WTC11 (cell line): ENCODE data around the gene DSTN. TPM values are rescaled to one million over a fixed set of nuclear protein-coding genes. Genes with fewer than 3 reads are reported as not detected.

ENCODE experiments used
- ATAC-seq: fragments of 200-7000 bp; cut with Tn5 transposase; 2 replicates; pipeline ENCODE4 v1.10.0; 2021; ENCODE audit warnings: mild to moderate bottlenecking, moderate library complexity
- CTCF ChIA-PET: fragments of 300-600 bp; sonication (Branson Sonifier 250); formaldehyde crosslinking; loops from one replicate; lab custom pipeline; 2021; ENCODE audit warnings: antibody characterized with exemption; lab: Charles Lee
- POLR2A ChIA-PET: fragments of 350-600 bp; sonication (Branson Sonifier 250); formaldehyde crosslinking; loops from one replicate; lab custom pipeline; 2021; ENCODE audit warnings: antibody characterized with exemption; lab: Charles Lee
- DNase-seq: peaks from one replicate; pipeline ENCODE4 v3.0.0; 2021; ENCODE audit warnings: low spot score
- H3K27ac Mint-ChIP-seq: 2 replicates; pipeline ENCODE4 v1.8.0; 2021; ENCODE audit warnings: mixed read lengths
- H3K27me3 Mint-ChIP-seq: 2 replicates; pipeline ENCODE4 v1.8.0; 2021; ENCODE audit warnings: low read depth, mild to moderate bottlenecking, moderate library complexity, mixed read lengths
- H3K36me3 Mint-ChIP-seq: 2 replicates; pipeline ENCODE4 v1.8.0; 2021; ENCODE audit warnings: mixed read lengths
- H3K4me1 Mint-ChIP-seq: 2 replicates; pipeline ENCODE4 v1.8.0; 2022; ENCODE audit warnings: mixed read lengths
- H3K4me3 Mint-ChIP-seq: 2 replicates; pipeline ENCODE4 v1.8.0; 2021; ENCODE audit warnings: mild to moderate bottlenecking, moderate library complexity, mixed read lengths
- H3K9me3 Mint-ChIP-seq: 2 replicates; pipeline ENCODE4 v1.8.0; 2021; ENCODE audit warnings: mixed read lengths
- ATF3 ChIP-seq: sonication (generic); formaldehyde crosslinking; conservative IDR thresholded peaks from 2 replicates; pipeline ENCODE4 v1.8.1; 2022; ENCODE audit warnings: mild to moderate bottlenecking, missing genetic modification reagents
- CDX4 ChIP-seq: fragments of 250-450 bp; sonication (Bioruptor Pico); IDR thresholded peaks from 2 replicates; pipeline ENCODE4 v1.9.0; 2021; ENCODE audit warnings: moderate library complexity, mild to moderate bottlenecking, inconsistent platforms, borderline replicate concordance
- CREB1 ChIP-seq: sonication (generic); formaldehyde crosslinking; IDR thresholded peaks from 2 replicates; pipeline ENCODE4 v1.8.0; 2023; ENCODE audit warnings: mild to moderate bottlenecking, missing genetic modification reagents
- E2F1 ChIP-seq: sonication (generic); formaldehyde crosslinking; IDR thresholded peaks from 2 replicates; pipeline ENCODE4 v1.8.0; 2022; ENCODE audit warnings: mild to moderate bottlenecking, missing genetic modification reagents
- ERG ChIP-seq: fragments of 250-450 bp; sonication (Bioruptor Pico); IDR thresholded peaks from 2 replicates; pipeline ENCODE4 v1.8.0; 2021; ENCODE audit warnings: mild to moderate bottlenecking
- ETV6 ChIP-seq: sonication (generic); formaldehyde crosslinking; IDR thresholded peaks from 2 replicates; pipeline ENCODE4 v1.8.1; 2022; ENCODE audit warnings: mild to moderate bottlenecking, missing genetic modification reagents
- IRF1 ChIP-seq: sonication (generic); formaldehyde crosslinking; IDR thresholded peaks from 2 replicates; pipeline ENCODE4 v1.8.0; 2023; ENCODE audit warnings: missing genetic modification reagents
- MAX ChIP-seq: sonication (generic); formaldehyde crosslinking; IDR thresholded peaks from 2 replicates; pipeline ENCODE4 v1.8.0; 2022; ENCODE audit warnings: mild to moderate bottlenecking, missing genetic modification reagents
- MYBL2 ChIP-seq: sonication (generic); formaldehyde crosslinking; IDR thresholded peaks from 2 replicates; pipeline ENCODE4 v1.8.1; 2023; ENCODE audit warnings: mild to moderate bottlenecking, moderate library complexity, missing genetic modification reagents
- OVOL2 ChIP-seq: fragments of 250-450 bp; sonication (Bioruptor Pico); IDR thresholded peaks from 2 replicates; pipeline ENCODE4 v1.9.0; 2021; ENCODE audit warnings: mild to moderate bottlenecking, borderline replicate concordance
- PREB ChIP-seq: sonication (generic); formaldehyde crosslinking; IDR thresholded peaks from 2 replicates; pipeline ENCODE4 v1.8.1; 2022; ENCODE audit warnings: mild to moderate bottlenecking, missing genetic modification reagents, moderate library complexity, borderline replicate concordance
- USF1 ChIP-seq: sonication (generic); formaldehyde crosslinking; IDR thresholded peaks from 2 replicates; pipeline ENCODE4 v1.8.0; 2022; ENCODE audit warnings: mild to moderate bottlenecking, missing genetic modification reagents
- ZMAT4 ChIP-seq: fragments of 250-450 bp; sonication (Bioruptor Pico); IDR thresholded peaks from 2 replicates; pipeline ENCODE4 v1.9.0; 2021; ENCODE audit warnings: mild to moderate bottlenecking
- ZNF396 ChIP-seq: fragments of 250-450 bp; sonication (Bioruptor Pico); IDR thresholded peaks from 2 replicates; pipeline ENCODE4 v1.8.0; 2021; ENCODE audit warnings: mild to moderate bottlenecking, moderate library complexity, borderline replicate concordance
- ZNF423 ChIP-seq: fragments of 250-450 bp; sonication (Bioruptor Pico); IDR thresholded peaks from 2 replicates; pipeline ENCODE4 v2.1.2; 2022; ENCODE audit warnings: mild to moderate bottlenecking, moderate library complexity
- ZNF512 ChIP-seq: sonication (generic); formaldehyde crosslinking; IDR thresholded peaks from 2 replicates; pipeline ENCODE4 v1.8.1; 2022; ENCODE audit warnings: missing genetic modification reagents, borderline replicate concordance
- total RNA-seq: library from RNA; stranded (reverse); gene quantifications from 3 replicates; pipeline ENCODE4 v1.2.3, GENCODE V29; 2021

Gene DSTN
- total RNA-seq, 1 experiment from 2014 or later, result 153 TPM

GRCh38 chr20:17557675-17558006 is 12.2 kb upstream of the DSTN start:
- Mint-ChIP-seq H3K27me3 (no peaks in the 10 kb centered on the region), H3K27ac (peak overlapping the region; percentile 53), H3K9me3 (no peaks in the 10 kb centered on the region), H3K4me1 (peaks cover 28% of the 10 kb centered on the region), H3K4me3 (no peak overlapping the region), H3K36me3 (no peaks in the 10 kb centered on the region)
- no peak for ATAC-seq
- DNase-seq, result no peak
- CTCF ChIA-PET, result interaction anchor here (0.6 to 2.2 kb wide), 7 partner anchors 12 to 97 kb away, joined by 3 to 9 read pairs (median 4); partner anchors contain the start of gene DSTN
- POLR2A ChIA-PET, result interaction anchor here (3.3 kb wide), 1 partner anchor 13 kb away, joined by 23 read pairs; the partner anchor contains the start of gene DSTN
- TF ChIP-seq ZNF512 (CRISPR knock-in tag), result no peak

- ATAC-seq, result peak; percentile 83
- POLR2A ChIA-PET, result interaction anchor here (3.3 kb wide), 1 partner anchor 12 kb away, joined by 23 read pairs; the partner anchor contains the start of gene DSTN
- Mint-ChIP-seq H3K27ac (peak overlapping the region; percentile 89), H3K4me3 (no peak overlapping the region)
- TF ChIP-seq MAX (CRISPR knock-in tag) (no peak), ZNF396 (CRISPR knock-in tag) (no peak), ERG (CRISPR knock-in tag) (no peak), OVOL2 (CRISPR knock-in tag) (no peak), ATF3 (no peak)
- TF ChIP-seq, all 79 proteins: peak for 0
- no peaks in the 10 kb centered on the region for H3K27me3 Mint-ChIP-seq
- peaks cover 28% of the 10 kb centered on the region for H3K4me1 Mint-ChIP-seq
- CTCF ChIA-PET, result interaction anchor here (0.9 to 2.2 kb wide), 5 partner anchors 11 to 96 kb away, joined by 3 to 9 read pairs (median 5); partner anchors contain the start of gene DSTN
- H3K36me3 Mint-ChIP-seq, result no peaks in the 10 kb centered on the region
- no peaks in the 10 kb centered on the region for H3K9me3 Mint-ChIP-seq
- no peak for DNase-seq
Measured at GRCh38 chr20:17558154-17558940, 11.5 kb upstream of the DSTN start.

- no peak overlapping the region for H3K4me3 Mint-ChIP-seq
- ATAC-seq (no peak), DNase-seq (no peak)
- H3K9me3 Mint-ChIP-seq, result no peaks in the 10 kb centered on the region
- H3K27ac Mint-ChIP-seq, result peak overlapping the region; percentile 89
- TF ChIP-seq ZMAT4 (CRISPR knock-in tag) (no peak), IRF1 (CRISPR knock-in tag) (no peak), MYBL2 (CRISPR knock-in tag) (no peak), ZNF423 (CRISPR knock-in tag) (no peak), PREB (CRISPR knock-in tag) (no peak), CDX4 (CRISPR knock-in tag) (no peak), E2F1 (CRISPR knock-in tag) (no peak), ETV6 (CRISPR knock-in tag) (no peak), USF1 (CRISPR knock-in tag) (no peak), CREB1 (CRISPR knock-in tag) (no peak)
- H3K36me3 Mint-ChIP-seq, result no peaks in the 10 kb centered on the region
- CTCF ChIA-PET, result interaction anchor here (1.0 to 2.1 kb wide), 4 partner anchors 11 to 59 kb away, joined by 3 to 6 read pairs (median 4); partner anchors contain the start of gene DSTN
- POLR2A ChIA-PET, result interaction anchor here (3.3 kb wide), 1 partner anchor 11 kb away, joined by 23 read pairs; the partner anchor contains the start of gene DSTN
- H3K4me1 Mint-ChIP-seq, result peaks cover 28% of the 10 kb centered on the region
- H3K27me3 Mint-ChIP-seq, result no peaks in the 10 kb centered on the region
Measured at GRCh38 chr20:17558941-17559304, 11.0 kb upstream of the DSTN start.
